Stimulated activated naive CD8-positive, alpha-beta T cell treated with anti-CD3 and anti-CD28 coated beads, Interleukin-15, amount 100 ng/mL, for 72 hours (primary cell): ENCODE measurements around the gene GLO1.
A peak's percentile ranks its signal among the peaks of the same experiment; 100 is the strongest.

Experiments used
- ATAC-seq: fragments of 150-1000 bp; cut with Tn5 transposase; 2 replicates; pipeline ENCODE4 v1.10.0; 2021; ENCODE audit warnings: mild to moderate bottlenecking, moderate library complexity
- DNase-seq, 2 donors: peaks; one replicate each; pipeline ENCODE4 v3.0.0; 2021 to 2022
- H3K27ac Mint-ChIP-seq, 2 donors: one replicate each; pipeline ENCODE4 v1.8.0; 2022; ENCODE audit warnings: mild to moderate bottlenecking in 2 of 2, mixed read lengths in 2 of 2, moderate library complexity in 2 of 2
- H3K27me3 Mint-ChIP-seq: one replicate; pipeline ENCODE4 v1.8.0; 2022; ENCODE audit warnings: mixed read lengths
- H3K4me1 Mint-ChIP-seq: one replicate; pipeline ENCODE4 v1.8.0; 2022; ENCODE audit warnings: mild to moderate bottlenecking, mixed read lengths
- H3K4me3 Mint-ChIP-seq, 2 donors: one replicate each; pipeline ENCODE4 v1.8.0; 2022; ENCODE audit warnings: mild to moderate bottlenecking in 2 of 2, mixed read lengths in 2 of 2, moderate library complexity in 1 of 2
- H3K9me3 Mint-ChIP-seq, 2 donors: one replicate each; pipeline ENCODE4 v1.8.0; 2022; ENCODE audit warnings: mixed read lengths in 2 of 2

GLO1 gene

DNA sequence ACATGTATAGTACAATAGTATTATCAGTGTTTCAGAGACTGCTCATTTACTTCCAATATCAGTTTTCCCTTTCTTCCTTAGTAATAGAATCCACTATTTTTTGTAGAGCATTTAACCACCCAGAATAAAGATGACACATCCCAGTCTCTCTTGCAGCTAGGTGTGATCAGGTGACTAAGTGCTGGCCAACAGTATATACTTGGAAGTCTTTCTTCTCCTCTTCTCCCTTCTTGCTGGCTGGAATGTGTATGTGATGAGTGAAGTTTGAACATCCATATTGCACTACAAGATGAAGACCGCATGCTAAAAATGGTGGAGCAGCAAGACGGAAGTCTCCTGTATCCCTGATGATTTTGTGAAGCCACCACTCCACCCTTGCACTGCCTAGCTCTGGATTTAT is 48.7 kb downstream of the GLO1 start:
- ATAC-seq (no peak), DNase-seq (no peak)
- Mint-ChIP-seq H3K4me3 (no peak overlapping the region), H3K9me3 (no peaks in the 10 kb centered on the region), H3K4me1 (no peaks in the 10 kb centered on the region), H3K27ac (no peak overlapping the region), H3K27me3 (no peaks in the 10 kb centered on the region)

- H3K27ac Mint-ChIP-seq = no peak overlapping the region
- no peaks in the 10 kb centered on the region for H3K9me3 Mint-ChIP-seq
- no peak overlapping the region for H3K4me3 Mint-ChIP-seq
- H3K27me3 Mint-ChIP-seq = no peaks in the 10 kb centered on the region
- DNase-seq = no peak
- no peak for ATAC-seq
- H3K4me1 Mint-ChIP-seq = no peaks in the 10 kb centered on the region
Measured at GRCh38 chr6:38651121-38651784, 51.7 kb downstream of the GLO1 start.

GRCh38 chr6:38650207-38650752 is 52.7 kb downstream of the GLO1 start:
- no peak for DNase-seq
- Mint-ChIP-seq H3K9me3 (no peaks in the 10 kb centered on the region), H3K4me3 (no peak overlapping the region), H3K4me1 (no peaks in the 10 kb centered on the region), H3K27me3 (no peaks in the 10 kb centered on the region), H3K27ac (no peak overlapping the region)
- no peak for ATAC-seq

DNA sequence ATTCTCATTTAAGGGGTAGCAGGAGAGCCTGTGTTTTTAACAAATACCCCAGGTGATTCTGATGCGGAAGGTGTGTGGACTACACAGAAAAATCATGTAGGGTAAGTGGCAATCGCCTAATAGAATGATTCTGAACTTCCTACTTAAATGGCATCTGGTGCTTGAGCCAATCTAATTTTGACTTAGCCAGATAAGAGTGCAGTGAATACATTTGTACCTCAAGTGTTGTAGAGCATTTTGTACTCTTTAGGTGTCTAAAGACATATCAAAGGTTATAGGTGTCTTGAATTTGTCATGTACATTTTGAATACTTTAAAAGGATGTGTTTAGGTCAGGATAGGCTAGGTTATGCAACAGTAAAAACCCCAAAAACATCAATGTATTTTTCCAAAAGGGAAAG is 53.2 kb downstream of the GLO1 start:
- Mint-ChIP-seq H3K27ac (no peak overlapping the region), H3K9me3 (no peaks in the 10 kb centered on the region), H3K4me1 (no peaks in the 10 kb centered on the region), H3K4me3 (no peak overlapping the region), H3K27me3 (no peaks in the 10 kb centered on the region)
- DNase-seq (no peak), ATAC-seq (no peak)

DNA sequence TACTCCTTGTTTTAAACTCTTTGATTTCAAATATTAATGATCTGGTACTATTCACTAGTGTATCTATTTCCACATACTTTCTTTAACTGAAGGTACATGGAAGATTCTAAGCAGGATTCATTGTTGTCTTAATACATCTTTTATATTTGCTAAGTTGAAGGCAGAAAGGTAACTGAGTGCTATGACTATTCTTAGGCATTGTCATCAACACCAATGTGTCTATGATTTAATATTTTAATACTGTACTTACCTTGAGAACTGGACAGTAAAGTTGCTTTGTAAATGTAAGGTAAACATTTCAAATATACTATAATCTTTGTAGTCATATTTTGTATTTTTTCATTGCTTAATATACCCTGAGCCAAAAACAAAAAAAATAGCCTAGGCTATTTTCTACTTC is 54.3 kb downstream of the GLO1 start:
- Mint-ChIP-seq H3K27ac (no peak overlapping the region), H3K4me1 (no peaks in the 10 kb centered on the region), H3K4me3 (no peak overlapping the region), H3K9me3 (no peaks in the 10 kb centered on the region), H3K27me3 (no peaks in the 10 kb centered on the region)
- ATAC-seq (no peak), DNase-seq (no peak)

DNA sequence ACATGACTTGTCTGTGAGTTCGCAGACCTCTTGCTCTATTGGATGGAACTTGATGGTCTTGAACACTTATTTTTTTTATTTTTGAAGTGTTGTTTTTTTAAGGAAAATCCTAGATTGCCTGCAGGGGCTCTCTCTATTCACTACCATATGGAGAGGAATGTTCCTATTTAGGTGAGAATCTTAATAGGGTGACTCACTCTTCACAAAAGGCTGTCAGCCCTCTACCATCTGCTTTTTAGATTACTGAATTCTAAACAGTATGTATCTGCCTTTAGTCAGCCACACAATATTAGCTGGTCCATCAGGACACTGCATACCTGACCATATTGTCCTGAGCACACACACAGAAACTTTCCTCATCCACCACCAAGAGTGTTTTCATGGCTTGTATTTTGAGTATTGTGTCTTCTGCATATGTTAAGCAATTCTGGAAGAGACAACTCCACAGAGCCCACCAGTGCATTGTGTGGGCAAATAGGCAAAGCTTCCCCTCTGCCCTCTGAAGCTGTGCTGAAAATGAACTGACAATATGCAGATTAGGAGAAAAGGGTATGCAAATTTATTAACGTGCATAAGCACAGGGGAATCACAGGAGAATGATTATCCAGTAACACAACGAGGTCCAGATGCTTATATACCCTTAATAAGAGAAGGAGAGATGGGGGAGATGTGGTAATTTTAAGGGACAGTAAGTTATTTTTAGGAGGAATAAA is 56.6 kb downstream of the GLO1 start:
- Mint-ChIP-seq H3K4me3 (no peak overlapping the region), H3K4me1 (peaks cover 6% of the 10 kb centered on the region), H3K27me3 (no peaks in the 10 kb centered on the region), H3K27ac (no peak overlapping the region), H3K9me3 (no peaks in the 10 kb centered on the region)
- DNase-seq (no peak), ATAC-seq (no peak)

GRCh38 chr6:38644951-38645350 is 58.0 kb downstream of the GLO1 start:
- H3K27me3 Mint-ChIP-seq = no peaks in the 10 kb centered on the region
- ATAC-seq (no peak), DNase-seq (no peak)
- H3K4me1 Mint-ChIP-seq = peaks cover 15% of the 10 kb centered on the region
- no peak overlapping the region for H3K27ac Mint-ChIP-seq
- H3K4me3 Mint-ChIP-seq = no peak overlapping the region
- H3K9me3 Mint-ChIP-seq = no peaks in the 10 kb centered on the region

- H3K27ac Mint-ChIP-seq = peak overlapping the region; percentile 87 to 93
- no peaks in the 10 kb centered on the region for H3K27me3 Mint-ChIP-seq
- H3K4me1 Mint-ChIP-seq = peaks cover 51% of the 10 kb centered on the region
- peak; percentile 37 for ATAC-seq
- DNase-seq = no peak
- H3K9me3 Mint-ChIP-seq = no peaks in the 10 kb centered on the region
- peak overlapping the region; percentile 90 to 91 for H3K4me3 Mint-ChIP-seq
Measured at GRCh38 chr6:38640216-38640909, 62.6 kb downstream of the GLO1 start.

GRCh38 chr6:38639498-38640215 is 63.3 kb downstream of the GLO1 start, which contains the start of gene BTBD9:
TSS of gene BTBD9 (minus strand) at chr6:38639929.
- Mint-ChIP-seq H3K27ac (peak within 1 kb of the TSS; percentile 90 to 93), H3K4me3 (peak within 1 kb of the TSS; percentile 90 to 91), H3K9me3 (no peaks in the 10 kb centered on the region), H3K27me3 (no peaks in the 10 kb centered on the region), H3K4me1 (peaks cover 58% of the 10 kb centered on the region)
- ATAC-seq (peak; percentile 88), DNase-seq (peak; percentile 85 to 86)

GRCh38 chr6:38638941-38639497 is 63.9 kb downstream of the GLO1 start:
- Mint-ChIP-seq H3K4me1 (peaks cover 64% of the 10 kb centered on the region), H3K27me3 (no peaks in the 10 kb centered on the region), H3K27ac (peak overlapping the region; percentile 90 to 93), H3K9me3 (no peaks in the 10 kb centered on the region), H3K4me3 (peak overlapping the region; percentile 90 to 91)
- ATAC-seq = peak; percentile 78
- DNase-seq = peak; percentile 50 to 63

- H3K4me1 Mint-ChIP-seq = peaks cover 67% of the 10 kb centered on the region
- H3K4me3 Mint-ChIP-seq = no peak overlapping the region
- DNase-seq (no peak), ATAC-seq (no peak)
- H3K27me3 Mint-ChIP-seq = no peaks in the 10 kb centered on the region
- H3K9me3 Mint-ChIP-seq = no peaks in the 10 kb centered on the region
- H3K27ac Mint-ChIP-seq = no peak overlapping the region
Measured at GRCh38 chr6:38637756-38638155, 65.2 kb downstream of the GLO1 start.

DNA sequence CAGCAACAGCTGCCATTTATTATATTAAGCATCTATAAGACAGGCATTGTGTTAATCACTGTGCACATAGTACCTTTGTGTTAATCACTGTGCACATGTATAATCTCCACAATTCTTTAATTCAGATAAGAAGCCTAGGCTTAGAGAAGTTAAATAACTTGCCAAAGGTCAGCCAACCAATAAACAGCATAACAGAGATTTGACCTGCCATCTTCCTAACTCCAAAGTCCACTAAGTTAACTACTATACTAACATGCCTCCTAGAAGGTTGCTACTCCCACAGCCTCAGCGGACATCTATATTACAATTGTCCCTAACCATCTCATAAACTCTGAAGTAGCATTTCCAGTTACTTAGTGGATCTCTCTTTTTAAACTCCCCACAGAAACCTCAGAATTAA is 66.9 kb downstream of the GLO1 start:
- Mint-ChIP-seq H3K4me3 (peak overlapping the region in 1 of 2 donors; percentile 1), H3K4me1 (peaks cover 65% of the 10 kb centered on the region), H3K9me3 (peaks cover 0 to 4% of the 10 kb centered on the region in 2 donors), H3K27ac (no peak overlapping the region), H3K27me3 (no peaks in the 10 kb centered on the region)
- DNase-seq (no peak), ATAC-seq (no peak)

- Mint-ChIP-seq H3K4me1 (peaks cover 59% of the 10 kb centered on the region), H3K27ac (no peak overlapping the region)
- no peak for ATAC-seq
Measured at GRCh38 chr6:38634518-38634917, 68.4 kb downstream of the GLO1 start.

DNA sequence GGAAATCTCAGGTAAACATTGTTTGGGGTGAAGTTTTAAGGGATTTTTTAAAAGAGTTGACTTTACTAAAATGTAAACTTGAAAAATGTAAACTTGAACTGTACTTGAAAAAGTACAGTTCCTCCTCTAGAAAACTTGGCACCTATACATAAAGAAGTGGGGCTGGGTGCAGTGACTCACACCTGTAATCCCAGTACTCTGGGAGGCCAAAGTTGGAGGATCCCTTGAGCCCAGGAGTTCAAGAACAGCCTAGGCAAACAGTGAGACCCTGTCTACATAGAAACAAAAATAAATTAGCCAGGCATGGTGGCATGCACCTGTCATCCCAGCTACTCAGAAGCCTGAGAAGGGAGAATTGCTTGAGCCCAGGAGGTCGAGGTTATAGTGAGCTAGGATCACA is 70.5 kb downstream of the GLO1 start:
- ATAC-seq = no peak
- Mint-ChIP-seq H3K4me3 (no peak overlapping the region), H3K27me3 (no peaks in the 10 kb centered on the region), H3K9me3 (peaks cover 0 to 5% of the 10 kb centered on the region in 2 donors), H3K4me1 (peaks cover 56% of the 10 kb centered on the region), H3K27ac (no peak overlapping the region)
- no peak for DNase-seq

More at GRCh38 chr6:38634518-38634917, 68.4 kb downstream of the GLO1 start:
- Mint-ChIP-seq H3K27me3 (no peaks in the 10 kb centered on the region), H3K9me3 (peaks cover 0 to 5% of the 10 kb centered on the region in 2 donors), H3K4me3 (no peak overlapping the region)
- DNase-seq = no peak

DNA sequence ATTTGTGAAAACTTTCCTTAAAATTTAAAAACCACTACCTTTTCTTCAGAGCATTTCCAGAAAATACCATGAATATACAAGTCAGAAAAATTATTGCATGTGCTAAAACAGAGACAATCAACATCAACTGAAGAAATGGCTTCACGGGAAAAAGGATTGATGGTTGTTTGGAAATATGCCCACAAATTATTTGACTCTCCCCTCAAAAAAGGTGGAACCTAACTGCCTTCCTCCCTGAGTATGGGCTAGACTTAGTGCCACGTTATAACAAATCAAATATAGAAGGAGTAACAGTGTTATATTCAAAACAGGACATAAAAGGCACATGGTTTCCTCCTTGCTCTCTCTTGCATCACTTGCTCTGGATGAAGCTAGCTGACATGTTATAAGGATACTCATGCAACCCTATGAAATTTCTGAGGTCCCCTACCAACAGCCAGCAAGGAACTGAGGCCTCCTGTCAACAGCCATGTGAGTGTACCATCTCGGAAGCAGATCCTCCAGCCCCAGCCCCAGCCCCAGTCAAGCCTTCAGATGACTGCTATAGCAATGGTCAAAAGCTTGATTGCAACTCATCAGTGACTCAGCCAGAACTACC is 71.7 kb downstream of the GLO1 start:
- Mint-ChIP-seq H3K4me1 (peaks cover 44% of the 10 kb centered on the region), H3K27ac (peak overlapping the region; percentile 22 to 93)
- ATAC-seq = peak; percentile 74

More for the DNA sequence above, 71.7 kb downstream of the GLO1 start:
- Mint-ChIP-seq H3K4me3 (no peak overlapping the region), H3K9me3 (peaks cover 0 to 5% of the 10 kb centered on the region in 2 donors), H3K27me3 (no peaks in the 10 kb centered on the region)
- peak in 1 of 2 donors; percentile 15 for DNase-seq
